H9 (cell line): Measurements from ENCODE around the gene RASSF7. TPM values are rescaled to one million over a fixed set of nuclear protein-coding genes. Genes with fewer than 3 reads are reported as not detected.

ENCODE experiments used
- DNase-seq: peaks from one replicate; pipeline ENCODE4 v3.0.0-alpha.2; 2017
- H2AFZ ChIP-seq: one replicate; pipeline ENCODE4 v1.6.1; 2013; ENCODE audit warnings: mild to moderate bottlenecking, low read length, control low read depth, moderate library complexity
- H2AK5ac ChIP-seq: 2 replicates; pipeline ENCODE4 v1.6.1; 2013; ENCODE audit warnings: low read length, control low read depth, mixed read lengths; ENCODE audit not compliant: insufficient read length
- H2BK120ac ChIP-seq: one replicate; pipeline ENCODE4 v1.6.1; 2013; ENCODE audit warnings: low read depth, mild to moderate bottlenecking, low read length, control low read depth, inconsistent platforms; ENCODE audit not compliant: poor library complexity, severe bottlenecking
- H2BK12ac ChIP-seq: 2 replicates; pipeline ENCODE4 v1.6.1; 2013; ENCODE audit warnings: low read length, control low read depth, mixed read lengths, low read depth; ENCODE audit not compliant: insufficient read length
- H2BK15ac ChIP-seq: 2 replicates; pipeline ENCODE4 v1.6.1; 2013; ENCODE audit warnings: low read depth, low read length, control low read depth
- H2BK20ac ChIP-seq: one replicate; pipeline ENCODE4 v1.6.1; 2013; ENCODE audit warnings: low read depth, mild to moderate bottlenecking, low read length, control low read depth, inconsistent platforms; ENCODE audit not compliant: poor library complexity, severe bottlenecking
- H2BK5ac ChIP-seq: 2 replicates; pipeline ENCODE4 v1.6.1; 2013; ENCODE audit warnings: low read length, control low read depth, mixed read lengths; ENCODE audit not compliant: insufficient read length
- H3K14ac ChIP-seq: 2 replicates; pipeline ENCODE4 v1.6.1; 2013; ENCODE audit warnings: low read length, control low read depth; ENCODE audit not compliant: insufficient read depth
- H3K18ac ChIP-seq: 2 replicates; pipeline ENCODE4 v1.6.1; 2013; ENCODE audit warnings: low read depth, mild to moderate bottlenecking, mixed read lengths, low read length, control low read depth; ENCODE audit not compliant: insufficient read length
- H3K23ac ChIP-seq: 2 replicates; pipeline ENCODE4 v1.6.1; 2013; ENCODE audit warnings: low read length, control low read depth, mixed read lengths, low read depth; ENCODE audit not compliant: insufficient read length
- H3K23me2 ChIP-seq: 2 replicates; pipeline ENCODE4 v1.6.1; 2013; ENCODE audit warnings: low read depth, mild to moderate bottlenecking, mixed read lengths, low read length, control low read depth; ENCODE audit not compliant: insufficient read length, poor library complexity, severe bottlenecking
- H3K27ac ChIP-seq: 2 replicates; pipeline ENCODE4 v1.5.1; 2013; ENCODE audit warnings: low read length, control low read depth, mixed read lengths, low read depth; ENCODE audit not compliant: insufficient read length
- H3K27me3 ChIP-seq: 2 replicates; pipeline ENCODE4 v1.6.1; 2013; ENCODE audit warnings: low read length, control low read depth, inconsistent platforms; ENCODE audit not compliant: insufficient read depth
- H3K4ac ChIP-seq: 2 replicates; pipeline ENCODE4 v1.6.1; 2013; ENCODE audit warnings: low read depth, mild to moderate bottlenecking, control low read depth, inconsistent platforms, low read length, moderate library complexity
- H3K4me1 ChIP-seq: 2 replicates; pipeline ENCODE4 v1.6.1; 2013; ENCODE audit warnings: low read length, control low read depth, inconsistent platforms; ENCODE audit not compliant: insufficient read depth
- H3K4me2 ChIP-seq: 2 replicates; pipeline ENCODE4 v1.6.1; 2013; ENCODE audit warnings: low read length, control low read depth, mixed read lengths; ENCODE audit not compliant: insufficient read length, insufficient read depth
- H3K56ac ChIP-seq: 2 replicates; pipeline ENCODE4 v1.6.1; 2013; ENCODE audit warnings: low read depth, mild to moderate bottlenecking, mixed read lengths, low read length, control low read depth; ENCODE audit not compliant: insufficient read length
- H3K79me1 ChIP-seq: 2 replicates; pipeline ENCODE4 v1.6.1; 2013; ENCODE audit warnings: low read depth, mild to moderate bottlenecking, moderate library complexity, low read length, control low read depth, inconsistent platforms; ENCODE audit not compliant: insufficient read depth, poor library complexity, severe bottlenecking
- H3K79me2 ChIP-seq: 2 replicates; pipeline ENCODE4 v1.6.1; 2013; ENCODE audit warnings: low read length, control low read depth, inconsistent platforms; ENCODE audit not compliant: insufficient read depth
- H3K9ac ChIP-seq: 2 replicates; pipeline ENCODE4 v1.6.1; 2013; ENCODE audit warnings: low read length, control low read depth, mixed read lengths; ENCODE audit not compliant: insufficient read length; ENCODE audit errors: extremely low read depth
- H3K9me3 ChIP-seq: one replicate; pipeline ENCODE4 v1.6.1; 2013; ENCODE audit warnings: low read depth, low read length, inconsistent platforms; ENCODE audit not compliant: control insufficient read depth
- H3T11ph ChIP-seq: one replicate; pipeline ENCODE4 v1.6.1; 2013; ENCODE audit warnings: mild to moderate bottlenecking, low read length, control low read depth, inconsistent platforms
- H4K20me1 ChIP-seq: one replicate; pipeline ENCODE4 v1.6.1; 2013; ENCODE audit not compliant: control insufficient read depth, insufficient read length, insufficient read depth
- H4K5ac ChIP-seq: 2 replicates; pipeline ENCODE4 v1.6.1; 2013; ENCODE audit warnings: low read depth, mild to moderate bottlenecking, mixed read lengths, low read length, control low read depth; ENCODE audit not compliant: insufficient read length
- H4K8ac ChIP-seq: replicated peaks from 2 replicates; pipeline ENCODE4 v1.6.1; 2013; ENCODE audit warnings: low read length, control low read depth, mixed read lengths, low read depth; ENCODE audit not compliant: insufficient read length
- H4K91ac ChIP-seq: 2 replicates; pipeline ENCODE4 v1.6.1; 2013; ENCODE audit warnings: low read depth, mild to moderate bottlenecking, moderate library complexity, mixed read lengths, low read length, control low read depth; ENCODE audit not compliant: insufficient read length
- H3K27ac Mint-ChIP-seq, 3 experiments: 2 replicates in 2 of 3; 3 replicates in 1 of 3; pipeline ENCODE4 v1.8.0; 2020 to 2021; ENCODE audit warnings: mixed read lengths in 3 of 3, mild to moderate bottlenecking in 1 of 3, moderate library complexity in 1 of 3
- H3K27me3 Mint-ChIP-seq: 2 replicates; pipeline ENCODE4 v1.8.0; 2021; ENCODE audit warnings: low read depth, mild to moderate bottlenecking, moderate library complexity, mixed read lengths
- H3K36me3 Mint-ChIP-seq, 3 experiments: 2 replicates in 2 of 3; 3 replicates in 1 of 3; pipeline ENCODE4 v1.8.0; 2020 to 2021; ENCODE audit warnings: low read depth in 3 of 3, mixed read lengths in 3 of 3; ENCODE audit not compliant: insufficient read depth in 1 of 3
- H3K4me1 Mint-ChIP-seq, 2 experiments: 2 replicates each; pipeline ENCODE4 v1.8.0; 2020; ENCODE audit warnings: mixed read lengths in 2 of 2
- H3K4me3 Mint-ChIP-seq, 2 experiments: 2 replicates in 1 of 2; 3 replicates in 1 of 2; pipeline ENCODE4 v1.8.0; 2020 to 2021; ENCODE audit warnings: mild to moderate bottlenecking in 2 of 2, mixed read lengths in 2 of 2, moderate library complexity in 1 of 2
- H3K9me3 Mint-ChIP-seq, 2 experiments: 2 replicates in 1 of 2; 3 replicates in 1 of 2; pipeline ENCODE4 v1.8.0; 2020; ENCODE audit warnings: mild to moderate bottlenecking in 2 of 2, mixed read lengths in 2 of 2, moderate library complexity in 1 of 2
- WGBS: extraction: QIAGEN DNeasy Blood & Tissue Kit; methylation state at CpG from one replicate; pipeline ENCODE4 v1.1.7; 2013; ENCODE audit warnings: missing lambda C conversion rate, low lambda C conversion rate, mixed read lengths; ENCODE audit not compliant: insufficient read length; ENCODE audit errors: extremely low coverage; 5-methylcytosine and 5-hydroxymethylcytosine counted together
- total RNA-seq: library from RNA; stranded (reverse); gene quantifications from 2 replicates; pipeline ENCODE4 v1.2.1, GENCODE V29; 2021
- TF ChIP-seq, protein P1 (sequence below): fragments of 200-600 bp; sonication (generic); conservative IDR thresholded peaks from 3 replicates; pipeline ENCODE4 v1.8.0; 2021; ENCODE audit warnings: antibody characterized with exemption, mild to moderate bottlenecking

RASSF7 gene
- total RNA-seq, 1 experiment from 2014 or later, result 26.3 TPM

DNA sequence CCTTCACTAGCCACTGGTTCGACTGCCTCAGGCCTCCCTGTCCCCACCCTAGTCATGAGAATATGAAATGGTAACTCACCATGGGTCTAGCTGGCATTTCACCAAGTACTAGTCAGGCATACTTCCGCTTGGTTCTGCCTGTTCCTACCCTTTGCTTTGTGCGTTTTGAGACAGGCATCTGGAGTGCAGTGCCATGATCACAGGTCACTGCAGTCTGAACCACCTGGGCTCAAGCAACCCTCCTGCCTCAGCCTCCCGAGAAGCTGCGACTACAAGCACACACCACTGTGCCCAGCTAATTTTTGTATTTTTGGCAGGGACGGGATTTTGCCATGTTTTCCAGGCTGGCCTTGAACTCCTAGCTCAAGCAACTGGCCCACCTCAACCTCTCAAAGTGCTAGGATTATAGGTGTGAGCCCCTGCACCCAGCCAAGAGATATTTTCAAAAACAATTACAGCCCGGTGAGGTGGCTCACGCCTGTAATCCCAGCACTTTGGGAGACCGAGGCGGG lies 39.5 kb upstream of the RASSF7 start:
- H3K4me3 Mint-ChIP-seq, result no peak overlapping the region
- H4K20me1 ChIP-seq, result no peaks in the 10 kb centered on the region
- TF ChIP-seq, protein P1, sequence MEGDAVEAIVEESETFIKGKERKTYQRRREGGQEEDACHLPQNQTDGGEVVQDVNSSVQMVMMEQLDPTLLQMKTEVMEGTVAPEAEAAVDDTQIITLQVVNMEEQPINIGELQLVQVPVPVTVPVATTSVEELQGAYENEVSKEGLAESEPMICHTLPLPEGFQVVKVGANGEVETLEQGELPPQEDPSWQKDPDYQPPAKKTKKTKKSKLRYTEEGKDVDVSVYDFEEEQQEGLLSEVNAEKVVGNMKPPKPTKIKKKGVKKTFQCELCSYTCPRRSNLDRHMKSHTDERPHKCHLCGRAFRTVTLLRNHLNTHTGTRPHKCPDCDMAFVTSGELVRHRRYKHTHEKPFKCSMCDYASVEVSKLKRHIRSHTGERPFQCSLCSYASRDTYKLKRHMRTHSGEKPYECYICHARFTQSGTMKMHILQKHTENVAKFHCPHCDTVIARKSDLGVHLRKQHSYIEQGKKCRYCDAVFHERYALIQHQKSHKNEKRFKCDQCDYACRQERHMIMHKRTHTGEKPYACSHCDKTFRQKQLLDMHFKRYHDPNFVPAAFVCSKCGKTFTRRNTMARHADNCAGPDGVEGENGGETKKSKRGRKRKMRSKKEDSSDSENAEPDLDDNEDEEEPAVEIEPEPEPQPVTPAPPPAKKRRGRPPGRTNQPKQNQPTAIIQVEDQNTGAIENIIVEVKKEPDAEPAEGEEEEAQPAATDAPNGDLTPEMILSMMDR, result no peak
- no peak overlapping the region for H2BK20ac ChIP-seq
- WGBS, result no CpG with 5 or more reads among the region's 10 CpGs
- no peak overlapping the region for H4K91ac ChIP-seq
- H3K27me3 ChIP-seq, result no peaks in the 10 kb centered on the region
- H2BK120ac ChIP-seq, result no peak overlapping the region
- no peak overlapping the region for H3K4ac ChIP-seq
- peaks cover 15 to 26% (median 16%) of the 10 kb centered on the region in 3 experiments for H3K36me3 Mint-ChIP-seq
- peaks cover 3% of the 10 kb centered on the region for H3K23me2 ChIP-seq
- peaks cover 3 to 4% of the 10 kb centered on the region in 2 experiments; a peak in 3 of 4 replicates for H3K4me1 Mint-ChIP-seq
- H3K27ac ChIP-seq, result no peak overlapping the region
- H2BK15ac ChIP-seq, result no peak overlapping the region
- no peak overlapping the region for H2AK5ac ChIP-seq
- no peak overlapping the region for H3K14ac ChIP-seq
- no peak overlapping the region for H3K9ac ChIP-seq
- H3K27ac Mint-ChIP-seq, result no peak overlapping the region
- H2BK12ac ChIP-seq, result no peak overlapping the region
- no peak overlapping the region for H2AFZ ChIP-seq
- DNase-seq, result no peak
- H3K56ac ChIP-seq, result no peak overlapping the region
- no peaks in the 10 kb centered on the region for H3K79me2 ChIP-seq
- no peaks in the 10 kb centered on the region for H3K79me1 ChIP-seq
- H3K27me3 Mint-ChIP-seq, result peaks cover 12% of the 10 kb centered on the region
- H4K8ac ChIP-seq, result no peak overlapping the region
- no peaks in the 10 kb centered on the region for H3K4me1 ChIP-seq
- H3K18ac ChIP-seq, result no peak overlapping the region
- no peak overlapping the region for H4K5ac ChIP-seq
- no peak overlapping the region for H3K23ac ChIP-seq
- H3K9me3 Mint-ChIP-seq, result peaks cover 34 to 41% of the 10 kb centered on the region in 2 experiments
- no peak overlapping the region for H2BK5ac ChIP-seq
- H3K4me2 ChIP-seq, result no peak overlapping the region
- no peaks in the 10 kb centered on the region for H3K9me3 ChIP-seq
- no peak overlapping the region for H3T11ph ChIP-seq
